ENCODE data around the gene TRIM24. TPM values are rescaled to one million over a fixed set of nuclear protein-coding genes. Genes with fewer than 3 reads are reported as not detected.
"Not testable (repeated sequence)": the region's sequence is repeated elsewhere in the genome, so short reads cannot be mapped to it uniquely, and the experiment has no call there.

The TRIM24 gene
- total and polyA plus RNA-seq, 2 donors from 2014 or later = 7.6 to 16.8 TPM

DNA sequence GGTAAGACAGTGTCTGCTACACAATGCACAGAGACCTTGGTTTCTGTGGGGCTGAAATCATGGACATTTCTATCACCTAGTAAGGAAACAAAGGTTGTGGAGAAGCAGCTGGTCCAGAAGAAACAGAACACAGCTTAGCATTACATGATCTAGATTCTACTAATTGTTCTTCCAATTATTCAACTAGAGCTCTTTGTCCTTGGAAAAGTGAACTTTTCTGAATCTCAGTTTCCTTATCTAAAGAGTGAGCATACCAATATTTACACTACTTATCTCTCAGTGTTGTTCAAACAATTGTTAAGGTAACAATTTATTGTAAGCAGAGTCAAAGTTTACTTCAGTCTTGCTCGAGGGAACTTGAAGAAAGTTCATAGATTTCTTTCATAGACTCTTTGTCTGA is 42.3 kb upstream of the TRIM24 start:
- no peaks in the 10 kb centered on the region for H3K36me3 ChIP-seq (ENCODE audit: control insufficient read depth in 2 of 3, insufficient read depth in 3 of 3, low read length in 3 of 3)
- intact Hi-C loops (cut with DNase I) = no loop called here
- DNase-seq (no peak), FAIRE-seq (no peak)
- no peaks in the 10 kb centered on the region for H3K27me3 ChIP-seq (ENCODE audit: control insufficient read depth, insufficient read depth, low read length)
- no peak overlapping the region for H3K9ac ChIP-seq (ENCODE audit: low read length in 3 of 3)
- no peaks in the 10 kb centered on the region for H3K9me3 ChIP-seq (ENCODE audit: control insufficient read depth in 2 of 3, insufficient read depth in 1 of 3, low read length in 3 of 3)
- TF ChIP-seq, protein P1, sequence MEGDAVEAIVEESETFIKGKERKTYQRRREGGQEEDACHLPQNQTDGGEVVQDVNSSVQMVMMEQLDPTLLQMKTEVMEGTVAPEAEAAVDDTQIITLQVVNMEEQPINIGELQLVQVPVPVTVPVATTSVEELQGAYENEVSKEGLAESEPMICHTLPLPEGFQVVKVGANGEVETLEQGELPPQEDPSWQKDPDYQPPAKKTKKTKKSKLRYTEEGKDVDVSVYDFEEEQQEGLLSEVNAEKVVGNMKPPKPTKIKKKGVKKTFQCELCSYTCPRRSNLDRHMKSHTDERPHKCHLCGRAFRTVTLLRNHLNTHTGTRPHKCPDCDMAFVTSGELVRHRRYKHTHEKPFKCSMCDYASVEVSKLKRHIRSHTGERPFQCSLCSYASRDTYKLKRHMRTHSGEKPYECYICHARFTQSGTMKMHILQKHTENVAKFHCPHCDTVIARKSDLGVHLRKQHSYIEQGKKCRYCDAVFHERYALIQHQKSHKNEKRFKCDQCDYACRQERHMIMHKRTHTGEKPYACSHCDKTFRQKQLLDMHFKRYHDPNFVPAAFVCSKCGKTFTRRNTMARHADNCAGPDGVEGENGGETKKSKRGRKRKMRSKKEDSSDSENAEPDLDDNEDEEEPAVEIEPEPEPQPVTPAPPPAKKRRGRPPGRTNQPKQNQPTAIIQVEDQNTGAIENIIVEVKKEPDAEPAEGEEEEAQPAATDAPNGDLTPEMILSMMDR (IDR thresholded peaks at IDR 0.05; ENCODE audit: borderline replicate concordance, extremely low read depth, insufficient read depth) = no peak
- no peak overlapping the region for H3K27ac ChIP-seq (ENCODE audit: low read depth in 2 of 2, low read length in 2 of 2)
- H3K4me1 ChIP-seq (ENCODE audit: control insufficient read depth in 2 of 3, insufficient read depth in 2 of 3, low read depth in 1 of 3, low read length in 3 of 3) = no peaks in the 10 kb centered on the region
- H3K4me3 ChIP-seq (ENCODE audit: low read length in 3 of 3) = no peak overlapping the region

DNA sequence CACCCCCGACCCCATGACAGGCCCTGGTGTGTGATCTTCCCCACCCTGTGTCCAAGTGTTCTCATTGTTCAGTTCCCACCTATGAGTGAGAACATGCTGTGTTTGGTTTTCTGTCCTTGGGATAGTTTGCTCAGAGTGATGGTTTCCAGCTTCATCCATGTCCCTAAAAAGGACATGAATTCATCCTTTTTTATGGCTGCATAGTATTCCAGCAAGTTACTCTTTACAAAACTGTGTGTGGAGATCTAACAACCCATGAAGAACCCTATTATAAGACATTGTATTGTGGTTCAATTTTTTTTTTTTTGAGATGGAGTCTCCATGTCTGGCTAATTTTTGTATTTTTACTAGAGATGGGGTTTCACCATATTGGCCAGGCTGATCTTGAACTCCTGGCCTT is 41.7 kb upstream of the TRIM24 start:
- H3K9me3 ChIP-seq (ENCODE audit: control insufficient read depth in 2 of 3, insufficient read depth in 1 of 3, low read length in 3 of 3); H3K4me1 ChIP-seq (ENCODE audit: control insufficient read depth in 2 of 3, insufficient read depth in 2 of 3, low read depth in 1 of 3, low read length in 3 of 3); H3K4me3 ChIP-seq (ENCODE audit: low read length in 3 of 3); H3K9ac ChIP-seq (ENCODE audit: low read length in 3 of 3); intact Hi-C loops (cut with DNase I); H3K27me3 ChIP-seq (ENCODE audit: control insufficient read depth, insufficient read depth, low read length); DNase-seq; H3K27ac ChIP-seq (ENCODE audit: low read depth in 2 of 2, low read length in 2 of 2); H3K36me3 ChIP-seq (ENCODE audit: control insufficient read depth in 2 of 3, insufficient read depth in 3 of 3, low read length in 3 of 3); FAIRE-seq: not testable (repeated sequence)

DNA sequence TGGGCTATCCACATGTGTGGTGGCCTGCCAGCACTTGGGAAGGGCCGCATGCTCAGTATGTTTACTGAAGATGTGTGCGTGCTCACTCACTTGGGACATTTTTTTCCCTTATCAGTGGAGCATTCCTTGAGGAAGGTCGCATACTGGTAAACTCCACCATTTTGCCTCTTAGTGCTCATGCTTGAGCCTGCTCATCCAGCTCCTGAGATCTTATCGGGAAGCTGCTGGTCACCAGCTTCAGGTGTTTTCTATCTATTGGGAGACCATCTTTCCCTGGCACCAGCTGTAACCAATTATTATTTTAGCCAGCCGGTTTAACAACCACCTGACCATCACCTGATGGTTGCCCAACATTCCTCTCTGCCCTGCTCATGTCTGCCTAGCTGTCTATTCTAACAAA is 35.0 kb upstream of the TRIM24 start:
- DNase-seq (no peak), FAIRE-seq (no peak)
- Histone ChIP-seq H3K4me1 (ENCODE audit: control insufficient read depth in 2 of 3, insufficient read depth in 2 of 3, low read depth in 1 of 3, low read length in 3 of 3) (no peaks in the 10 kb centered on the region), H3K9me3 (ENCODE audit: control insufficient read depth in 2 of 3, insufficient read depth in 1 of 3, low read length in 3 of 3) (peaks cover 1 to 12% (median 7%) of the 10 kb centered on the region in 3 donors), H3K4me3 (ENCODE audit: low read length in 3 of 3) (no peak overlapping the region), H3K9ac (ENCODE audit: low read length in 3 of 3) (no peak overlapping the region), H3K36me3 (ENCODE audit: control insufficient read depth in 2 of 3, insufficient read depth in 3 of 3, low read length in 3 of 3) (no peaks in the 10 kb centered on the region), H3K27ac (ENCODE audit: low read depth in 2 of 2, low read length in 2 of 2) (no peak overlapping the region), H3K27me3 (ENCODE audit: control insufficient read depth, insufficient read depth, low read length) (no peaks in the 10 kb centered on the region)
- TF ChIP-seq, protein P1 (IDR thresholded peaks at IDR 0.05; ENCODE audit: borderline replicate concordance, extremely low read depth, insufficient read depth) = no peak
- intact Hi-C loops (cut with DNase I) = no loop called here

DNA sequence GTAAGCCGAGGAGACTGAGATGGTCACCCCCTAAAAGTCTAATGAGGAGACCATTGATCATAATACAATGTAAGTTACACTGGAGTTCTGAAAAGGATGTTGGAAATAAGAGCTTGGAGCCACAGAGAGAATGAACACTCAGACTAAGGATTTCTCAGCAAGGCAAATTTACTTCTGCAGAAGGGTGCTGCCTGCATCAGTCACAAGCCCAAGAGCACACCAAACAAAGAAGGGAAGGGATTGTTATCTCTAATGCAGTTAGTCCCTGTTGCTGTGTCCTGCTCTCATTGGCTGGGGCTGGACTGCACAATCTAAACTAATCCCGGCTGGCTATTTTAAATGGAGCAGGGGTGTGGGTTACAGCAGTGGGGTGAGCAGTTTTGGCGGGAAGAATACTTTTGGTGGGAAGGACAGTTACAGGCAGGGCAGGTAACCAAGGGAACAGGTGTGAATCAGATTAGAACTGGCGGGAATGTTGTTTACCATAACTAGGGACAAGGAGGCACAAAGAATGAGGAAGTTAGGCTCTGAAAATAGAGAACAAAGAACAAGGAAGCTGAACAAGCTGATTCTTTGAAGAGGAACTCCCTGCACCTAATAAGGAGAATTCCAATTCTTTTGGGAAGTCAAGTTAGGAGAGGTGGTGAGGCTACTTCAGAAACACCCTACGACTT is 30.3 kb upstream of the TRIM24 start:
- H3K27me3 ChIP-seq (ENCODE audit: control insufficient read depth, insufficient read depth, low read length) = no peaks in the 10 kb centered on the region
- intact Hi-C loops (cut with DNase I) = no loop called here
- no peak for FAIRE-seq
- no peak for DNase-seq
- H3K9me3 ChIP-seq (ENCODE audit: control insufficient read depth in 2 of 3, insufficient read depth in 1 of 3, low read length in 3 of 3) = peaks cover 1 to 22% (median 10%) of the 10 kb centered on the region in 3 donors
- H3K4me3 ChIP-seq (ENCODE audit: low read length in 3 of 3) = no peak overlapping the region
- H3K4me1 ChIP-seq (ENCODE audit: control insufficient read depth in 2 of 3, insufficient read depth in 2 of 3, low read depth in 1 of 3, low read length in 3 of 3) = no peaks in the 10 kb centered on the region
- H3K36me3 ChIP-seq (ENCODE audit: control insufficient read depth in 2 of 3, insufficient read depth in 3 of 3, low read length in 3 of 3) = no peaks in the 10 kb centered on the region
- H3K27ac ChIP-seq (ENCODE audit: low read depth in 2 of 2, low read length in 2 of 2) = no peak overlapping the region
- no peak overlapping the region for H3K9ac ChIP-seq (ENCODE audit: low read length in 3 of 3)
- TF ChIP-seq, protein P1 (IDR thresholded peaks at IDR 0.05; ENCODE audit: borderline replicate concordance, extremely low read depth, insufficient read depth) = no peak

Data from kidney (tissue), 14 donors.